Measurements from ENCODE around the gene ABHD2. TPM values are rescaled to one million over a fixed set of nuclear protein-coding genes. Genes with fewer than 3 reads are reported as not detected.

Gene ABHD2
- total RNA-seq, 1 experiment from 2014 or later = 29.7 TPM

- Mint-ChIP-seq H3K27ac (no peak overlapping the region), H3K4me1 (peaks cover 23% of the 10 kb centered on the region), H3K9me3 (peaks cover 5% of the 10 kb centered on the region), H3K27me3 (ENCODE audit: low read depth) (no peaks in the 10 kb centered on the region), H3K36me3 (peaks cover 3% of the 10 kb centered on the region; the same call in 1 of the 2 replicates), H3K4me3 (no peak overlapping the region)
- ATAC-seq (no peak), DNase-seq (ENCODE audit: low spot score) (no peak)
- TF ChIP-seq ZNF263 (CRISPR knock-in tag; IDR thresholded peaks at IDR 0.05; ENCODE audit: low read depth) (no peak), SMAD3 (CRISPR knock-in tag; IDR thresholded peaks at IDR 0.05; ENCODE audit: borderline replicate concordance) (no peak), CREB1 (CRISPR knock-in tag; IDR thresholded peaks at IDR 0.05) (no peak)
- CTCF ChIA-PET = interaction anchor here (1.0 to 2.3 kb wide), 7 partner anchors 9 to 174 kb away, joined by 3 to 10 read pairs (median 5); partner anchors contain the start of gene ABHD2
- POLR2A ChIA-PET = no interaction called here
These were observed 9.1 kb upstream of the ABHD2 start for GRCh38 chr15:89078851-89079810.

GRCh38 chr15:89081878-89082277 is 6.4 kb upstream of the ABHD2 start:
- DNase-seq (ENCODE audit: low spot score) = no peak
- H3K9me3 Mint-ChIP-seq = peaks cover 5% of the 10 kb centered on the region
- peaks cover 27% of the 10 kb centered on the region for H3K4me1 Mint-ChIP-seq
- H3K4me3 Mint-ChIP-seq = no peak overlapping the region
- no peaks in the 10 kb centered on the region for H3K27me3 Mint-ChIP-seq (ENCODE audit: low read depth)
- ChIA-PET POLR2A (no interaction called here), CTCF (no interaction called here)
- H3K36me3 Mint-ChIP-seq = peaks cover 3% of the 10 kb centered on the region; the same call in 1 of the 2 replicates
- H3K27ac Mint-ChIP-seq = no peak overlapping the region
- TF ChIP-seq GTF2I (CRISPR knock-in tag; conservative IDR thresholded peaks at IDR 0.05) (no peak), ZNF416 (CRISPR knock-in tag; IDR thresholded peaks at IDR 0.05) (no peak), ZNF219 (CRISPR knock-in tag; IDR thresholded peaks at IDR 0.05; ENCODE audit: borderline replicate concordance) (no peak), SMAD3 (CRISPR knock-in tag; IDR thresholded peaks at IDR 0.05; ENCODE audit: borderline replicate concordance) (no peak), E2F4 (CRISPR knock-in tag; IDR thresholded peaks at IDR 0.05; ENCODE audit: borderline replicate concordance, low read depth) (no peak), CTCF (IDR thresholded peaks at IDR 0.05) (no peak), HMGXB4 (CRISPR knock-in tag; IDR thresholded peaks at IDR 0.05) (no peak), ZNF263 (CRISPR knock-in tag; IDR thresholded peaks at IDR 0.05; ENCODE audit: low read depth) (no peak), SMAD4 (CRISPR knock-in tag; IDR thresholded peaks at IDR 0.05) (no peak), ZNF281 (CRISPR knock-in tag; IDR thresholded peaks at IDR 0.05) (no peak), CDX4 (CRISPR knock-in tag; IDR thresholded peaks at IDR 0.05; ENCODE audit: borderline replicate concordance) (no peak)
- ATAC-seq = peak; percentile 55
